ENCODE measurements around the gene TACC2. TPM values are rescaled to one million over a fixed set of nuclear protein-coding genes. Genes with fewer than 3 reads are reported as not detected.

Gene TACC2
- total RNA-seq, 1 donor from 2014 or later = 76.4 TPM

DNA sequence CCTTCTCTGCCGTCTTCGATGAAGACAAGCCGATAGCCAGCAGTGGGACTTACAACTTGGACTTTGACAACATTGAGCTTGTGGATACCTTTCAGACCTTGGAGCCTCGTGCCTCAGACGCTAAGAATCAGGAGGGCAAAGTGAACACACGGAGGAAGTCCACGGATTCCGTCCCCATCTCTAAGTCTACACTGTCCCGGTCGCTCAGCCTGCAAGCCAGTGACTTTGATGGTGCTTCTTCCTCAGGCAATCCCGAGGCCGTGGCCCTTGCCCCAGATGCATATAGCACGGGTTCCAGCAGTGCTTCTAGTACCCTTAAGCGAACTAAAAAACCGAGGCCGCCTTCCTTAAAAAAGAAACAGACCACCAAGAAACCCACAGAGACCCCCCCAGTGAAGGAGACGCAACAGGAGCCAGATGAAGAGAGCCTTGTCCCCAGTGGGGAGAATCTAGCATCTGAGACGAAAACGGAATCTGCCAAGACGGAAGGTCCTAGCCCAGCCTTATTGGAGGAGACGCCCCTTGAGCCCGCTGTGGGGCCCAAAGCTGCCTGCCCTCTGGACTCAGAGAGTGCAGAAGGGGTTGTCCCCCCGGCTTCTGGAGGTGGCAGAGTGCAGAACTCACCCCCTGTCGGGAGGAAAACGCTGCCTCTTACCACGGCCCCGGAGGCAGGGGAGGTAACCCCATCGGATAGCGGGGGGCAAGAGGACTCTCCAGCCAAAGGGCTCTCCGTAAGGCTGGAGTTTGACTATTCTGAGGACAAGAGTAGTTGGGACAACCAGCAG, 221.7 kb downstream of the TACC2 start:
- intact Hi-C loops (cut with DNase I) = no loop called here
- Histone ChIP-seq H3K27ac (no peak overlapping the region), H3K36me3 (peaks cover 0 to 16% of the 10 kb centered on the region in 2 donors), H3K9me3 (no peaks in the 10 kb centered on the region), H3K4me3 (no peak overlapping the region), H3K27me3 (no peaks in the 10 kb centered on the region), H3K4me1 (no peaks in the 10 kb centered on the region)
- DNase-seq (ENCODE audit: extremely low spot score in 2 of 2) = no peak
- TF ChIP-seq POLR2AphosphoS5 (IDR thresholded peaks at IDR 0.05; ENCODE audit: insufficient read depth in 1 of 2, low read depth in 1 of 2) = no peak
- TF ChIP-seq, protein P1, sequence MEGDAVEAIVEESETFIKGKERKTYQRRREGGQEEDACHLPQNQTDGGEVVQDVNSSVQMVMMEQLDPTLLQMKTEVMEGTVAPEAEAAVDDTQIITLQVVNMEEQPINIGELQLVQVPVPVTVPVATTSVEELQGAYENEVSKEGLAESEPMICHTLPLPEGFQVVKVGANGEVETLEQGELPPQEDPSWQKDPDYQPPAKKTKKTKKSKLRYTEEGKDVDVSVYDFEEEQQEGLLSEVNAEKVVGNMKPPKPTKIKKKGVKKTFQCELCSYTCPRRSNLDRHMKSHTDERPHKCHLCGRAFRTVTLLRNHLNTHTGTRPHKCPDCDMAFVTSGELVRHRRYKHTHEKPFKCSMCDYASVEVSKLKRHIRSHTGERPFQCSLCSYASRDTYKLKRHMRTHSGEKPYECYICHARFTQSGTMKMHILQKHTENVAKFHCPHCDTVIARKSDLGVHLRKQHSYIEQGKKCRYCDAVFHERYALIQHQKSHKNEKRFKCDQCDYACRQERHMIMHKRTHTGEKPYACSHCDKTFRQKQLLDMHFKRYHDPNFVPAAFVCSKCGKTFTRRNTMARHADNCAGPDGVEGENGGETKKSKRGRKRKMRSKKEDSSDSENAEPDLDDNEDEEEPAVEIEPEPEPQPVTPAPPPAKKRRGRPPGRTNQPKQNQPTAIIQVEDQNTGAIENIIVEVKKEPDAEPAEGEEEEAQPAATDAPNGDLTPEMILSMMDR (IDR thresholded peaks at IDR 0.05) = no peak

DNA sequence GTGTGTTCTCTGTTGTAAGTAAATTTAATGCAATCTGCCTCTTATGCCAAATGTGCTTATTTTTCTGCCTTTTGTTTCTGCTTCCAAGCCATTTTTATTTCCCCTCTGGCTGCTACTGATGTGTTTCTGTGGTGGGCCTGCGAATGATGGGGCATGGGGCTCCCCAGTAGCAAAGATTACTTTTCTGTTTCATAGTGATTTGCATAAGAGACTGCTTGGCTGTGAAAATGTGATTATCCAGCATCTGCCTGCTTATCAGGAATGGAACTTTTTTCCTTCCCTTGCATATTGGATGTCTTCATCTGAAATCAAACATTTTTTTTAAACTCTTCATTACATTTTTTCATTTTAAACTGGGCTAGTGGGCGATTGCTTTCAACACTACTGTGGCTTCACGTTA, 224.4 kb downstream of the TACC2 start:
- intact Hi-C loops (cut with DNase I) = no loop called here
- Histone ChIP-seq H3K27ac (no peak overlapping the region), H3K9me3 (no peaks in the 10 kb centered on the region), H3K36me3 (peaks cover 0 to 32% of the 10 kb centered on the region in 2 donors), H3K4me3 (no peak overlapping the region), H3K27me3 (no peaks in the 10 kb centered on the region), H3K4me1 (no peaks in the 10 kb centered on the region)
- TF ChIP-seq, protein P1 (IDR thresholded peaks at IDR 0.05) = no peak
- TF ChIP-seq POLR2A (IDR thresholded peaks at IDR 0.05) (no peak), POLR2AphosphoS5 (IDR thresholded peaks at IDR 0.05; ENCODE audit: insufficient read depth in 1 of 2, low read depth in 1 of 2) (no peak)
- no peak for DNase-seq (ENCODE audit: extremely low spot score in 2 of 2)

DNA sequence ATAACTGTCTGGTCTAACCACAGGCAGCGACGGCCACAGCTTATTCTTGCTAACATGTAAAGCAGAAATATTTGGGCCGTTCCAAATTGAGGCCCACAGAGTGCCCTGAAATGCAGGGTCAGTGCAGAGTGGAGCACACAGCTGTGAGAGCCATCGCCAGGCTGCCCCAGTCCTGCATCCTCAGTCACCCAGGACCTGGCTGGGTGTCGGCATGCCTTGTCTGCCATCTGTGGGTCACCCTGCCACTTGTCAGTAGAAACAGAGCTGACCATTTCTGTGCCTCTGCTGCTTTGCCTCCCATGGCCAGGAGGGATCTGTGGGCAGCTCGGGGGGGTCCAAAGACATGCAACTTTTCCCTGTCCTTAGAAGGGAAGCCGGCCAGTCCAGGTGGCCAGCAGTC, 224.8 kb downstream of the TACC2 start:
- Histone ChIP-seq H3K27ac (no peak overlapping the region), H3K4me3 (no peak overlapping the region), H3K9me3 (no peaks in the 10 kb centered on the region), H3K4me1 (no peaks in the 10 kb centered on the region), H3K36me3 (peaks cover 0 to 36% of the 10 kb centered on the region in 2 donors), H3K27me3 (no peaks in the 10 kb centered on the region)
- intact Hi-C loops (cut with DNase I) = no loop called here
- TF ChIP-seq, protein P1 (IDR thresholded peaks at IDR 0.05) = no peak
- TF ChIP-seq POLR2A (IDR thresholded peaks at IDR 0.05) = no peak
- TF ChIP-seq POLR2AphosphoS5 (IDR thresholded peaks at IDR 0.05; ENCODE audit: insufficient read depth in 1 of 2, low read depth in 1 of 2) = no peak
- DNase-seq (ENCODE audit: extremely low spot score in 2 of 2) = no peak

DNA sequence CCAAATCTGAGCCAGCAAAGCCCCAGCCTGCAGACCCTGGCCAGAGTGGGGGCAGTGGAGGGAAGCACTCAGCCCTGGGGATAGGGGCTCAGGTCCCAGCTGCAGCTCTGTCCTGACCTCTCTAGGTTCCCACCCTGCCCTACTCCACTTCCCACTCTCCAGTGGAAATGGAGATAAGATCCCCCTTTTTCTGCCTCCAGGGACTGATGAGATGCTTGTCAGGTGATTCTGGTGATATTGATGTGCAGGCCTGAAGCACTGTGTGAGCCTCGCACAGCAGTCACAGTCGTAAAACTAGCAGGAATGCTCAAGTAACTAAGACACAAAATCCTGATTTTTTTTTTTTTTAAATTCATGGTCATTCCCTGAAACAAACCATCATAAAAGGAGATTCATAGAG, 227.1 kb downstream of the TACC2 start:
- H3K4me3 ChIP-seq = no peak overlapping the region
- no peaks in the 10 kb centered on the region for H3K9me3 ChIP-seq
- DNase-seq (ENCODE audit: extremely low spot score in 2 of 2) = no peak
- TF ChIP-seq POLR2A (IDR thresholded peaks at IDR 0.05) (no peak), POLR2AphosphoS5 (IDR thresholded peaks at IDR 0.05; ENCODE audit: insufficient read depth in 1 of 2, low read depth in 1 of 2) (no peak)
- TF ChIP-seq, protein P1 (IDR thresholded peaks at IDR 0.05) = no peak
- H3K36me3 ChIP-seq = peaks cover 0 to 46% of the 10 kb centered on the region in 2 donors
- no peak overlapping the region for H3K27ac ChIP-seq
- intact Hi-C loops (cut with DNase I) = no loop called here
- no peaks in the 10 kb centered on the region for H3K4me1 ChIP-seq
- H3K27me3 ChIP-seq = no peaks in the 10 kb centered on the region

DNA sequence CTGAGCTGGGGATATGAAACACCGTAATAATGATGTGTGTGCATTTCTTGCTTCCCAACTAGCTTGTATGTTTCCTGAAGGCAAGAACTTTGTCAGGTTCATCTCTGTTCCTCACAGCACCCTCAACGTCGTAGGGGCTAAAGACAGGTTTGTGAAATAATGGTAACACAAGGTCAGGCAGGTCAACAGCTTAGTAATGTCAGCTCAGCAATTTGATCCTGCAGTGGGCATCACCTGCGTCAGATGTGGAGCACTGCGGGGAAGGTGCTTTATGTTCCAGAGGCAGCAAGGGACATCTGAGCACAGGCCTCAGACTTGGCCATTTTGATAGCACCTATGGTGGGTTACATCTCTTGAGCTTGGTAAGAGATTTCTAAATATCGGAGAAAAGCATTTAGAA, 230.4 kb downstream of the TACC2 start:
- Histone ChIP-seq H3K4me1 (no peaks in the 10 kb centered on the region), H3K4me3 (no peak overlapping the region), H3K36me3 (peaks cover 0 to 49% of the 10 kb centered on the region in 2 donors), H3K27me3 (no peaks in the 10 kb centered on the region), H3K9me3 (no peaks in the 10 kb centered on the region), H3K27ac (no peak overlapping the region)
- intact Hi-C loops (cut with DNase I) = no loop called here
- no peak for DNase-seq (ENCODE audit: extremely low spot score in 2 of 2)
- TF ChIP-seq, protein P1 (IDR thresholded peaks at IDR 0.05) = no peak
- TF ChIP-seq POLR2AphosphoS5 (IDR thresholded peaks at IDR 0.05; ENCODE audit: insufficient read depth in 1 of 2, low read depth in 1 of 2) (no peak), POLR2A (IDR thresholded peaks at IDR 0.05) (no peak)

Data from vagina (tissue), 2 donors.